ENCODE measurements around the gene KRT78. TPM values are rescaled to one million over a fixed set of nuclear protein-coding genes. Genes with fewer than 3 reads are reported as not detected.

KRT78 gene
- total RNA-seq, 4 donors from 2014 or later, result 1.9 TPM; not detected in 3

DNA sequence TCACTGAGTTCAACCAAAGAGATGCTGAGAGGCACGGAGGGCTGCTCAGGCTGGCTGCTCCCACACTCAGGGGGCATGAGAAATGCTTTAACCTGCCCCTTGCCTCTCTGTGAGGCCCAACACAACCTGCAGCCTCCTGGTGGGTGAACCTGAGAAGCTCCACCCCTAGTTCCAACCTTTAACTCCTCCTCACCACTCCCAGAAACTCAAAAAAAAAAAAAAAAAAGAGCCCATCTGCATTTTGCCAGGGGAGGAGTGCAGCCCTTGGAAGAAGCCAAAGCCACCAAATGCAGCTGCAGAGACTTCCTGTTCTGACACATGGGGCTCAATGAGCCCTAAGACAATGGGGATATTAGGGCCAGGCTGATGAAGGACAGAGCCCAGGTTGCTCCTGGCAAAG lies 43.8 kb downstream of the KRT78 start:
- TF ChIP-seq, protein P1, sequence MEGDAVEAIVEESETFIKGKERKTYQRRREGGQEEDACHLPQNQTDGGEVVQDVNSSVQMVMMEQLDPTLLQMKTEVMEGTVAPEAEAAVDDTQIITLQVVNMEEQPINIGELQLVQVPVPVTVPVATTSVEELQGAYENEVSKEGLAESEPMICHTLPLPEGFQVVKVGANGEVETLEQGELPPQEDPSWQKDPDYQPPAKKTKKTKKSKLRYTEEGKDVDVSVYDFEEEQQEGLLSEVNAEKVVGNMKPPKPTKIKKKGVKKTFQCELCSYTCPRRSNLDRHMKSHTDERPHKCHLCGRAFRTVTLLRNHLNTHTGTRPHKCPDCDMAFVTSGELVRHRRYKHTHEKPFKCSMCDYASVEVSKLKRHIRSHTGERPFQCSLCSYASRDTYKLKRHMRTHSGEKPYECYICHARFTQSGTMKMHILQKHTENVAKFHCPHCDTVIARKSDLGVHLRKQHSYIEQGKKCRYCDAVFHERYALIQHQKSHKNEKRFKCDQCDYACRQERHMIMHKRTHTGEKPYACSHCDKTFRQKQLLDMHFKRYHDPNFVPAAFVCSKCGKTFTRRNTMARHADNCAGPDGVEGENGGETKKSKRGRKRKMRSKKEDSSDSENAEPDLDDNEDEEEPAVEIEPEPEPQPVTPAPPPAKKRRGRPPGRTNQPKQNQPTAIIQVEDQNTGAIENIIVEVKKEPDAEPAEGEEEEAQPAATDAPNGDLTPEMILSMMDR (IDR thresholded peaks at IDR 0.05), result no peak
- no peak for ATAC-seq (ENCODE audit: low FRiP score)
- no peak for DNase-seq (ENCODE audit: low spot score)

DNA sequence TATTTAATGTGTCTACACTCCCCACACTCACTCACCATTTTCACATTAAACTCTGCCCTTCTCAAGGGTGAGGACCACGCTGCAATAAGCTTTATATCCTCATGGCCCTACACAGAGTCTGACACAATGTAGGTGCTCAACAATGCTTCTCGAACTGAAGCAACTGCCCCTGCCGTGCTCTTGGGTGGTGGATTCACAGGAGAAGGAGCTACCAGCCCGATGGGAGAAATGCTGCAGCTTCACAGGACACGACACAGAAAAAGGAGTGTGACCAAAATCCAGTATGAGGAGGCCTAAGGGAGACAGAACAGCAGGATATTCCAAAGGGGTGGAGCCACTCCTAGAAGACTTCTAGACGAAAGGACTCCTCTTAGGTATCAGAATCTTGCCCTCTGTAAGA lies 46.4 kb downstream of the KRT78 start:
- TF ChIP-seq, protein P1 (IDR thresholded peaks at IDR 0.05), result no peak

DNA sequence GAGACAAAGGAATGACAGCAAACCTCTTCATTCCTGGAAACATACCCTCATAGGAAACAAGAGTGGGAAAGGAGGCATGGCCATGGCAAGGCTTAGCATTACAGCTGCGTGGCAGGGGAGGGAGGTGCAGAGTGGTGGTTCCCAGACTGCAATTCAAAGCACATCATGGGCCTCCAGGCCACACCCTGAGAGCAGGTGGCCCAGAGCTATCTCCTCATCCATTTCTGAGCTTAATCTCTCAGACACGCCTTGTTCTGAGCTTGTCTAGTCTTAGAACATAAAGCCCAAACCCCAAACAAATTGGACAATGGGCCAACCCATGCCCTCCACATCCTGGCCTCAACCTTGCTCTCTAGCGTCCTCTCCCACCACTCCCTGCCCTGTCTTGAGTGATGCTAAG lies 47.0 kb downstream of the KRT78 start:
- TF ChIP-seq, protein P1 (IDR thresholded peaks at IDR 0.05), result no peak
- DNase-seq (ENCODE audit: low spot score), result no peak
- ATAC-seq (ENCODE audit: low FRiP score), result no peak

More for the DNA sequence above, 46.4 kb downstream of the KRT78 start:
- DNase-seq (ENCODE audit: low spot score), result no peak
- ATAC-seq (ENCODE audit: low FRiP score), result no peak

- DNase-seq (ENCODE audit: low spot score) (no peak), ATAC-seq (ENCODE audit: low FRiP score) (no peak)
- TF ChIP-seq, protein P1 (IDR thresholded peaks at IDR 0.05), result no peak
Measured at GRCh38 chr12:52800259-52800917, 48.4 kb downstream of the KRT78 start.

DNA sequence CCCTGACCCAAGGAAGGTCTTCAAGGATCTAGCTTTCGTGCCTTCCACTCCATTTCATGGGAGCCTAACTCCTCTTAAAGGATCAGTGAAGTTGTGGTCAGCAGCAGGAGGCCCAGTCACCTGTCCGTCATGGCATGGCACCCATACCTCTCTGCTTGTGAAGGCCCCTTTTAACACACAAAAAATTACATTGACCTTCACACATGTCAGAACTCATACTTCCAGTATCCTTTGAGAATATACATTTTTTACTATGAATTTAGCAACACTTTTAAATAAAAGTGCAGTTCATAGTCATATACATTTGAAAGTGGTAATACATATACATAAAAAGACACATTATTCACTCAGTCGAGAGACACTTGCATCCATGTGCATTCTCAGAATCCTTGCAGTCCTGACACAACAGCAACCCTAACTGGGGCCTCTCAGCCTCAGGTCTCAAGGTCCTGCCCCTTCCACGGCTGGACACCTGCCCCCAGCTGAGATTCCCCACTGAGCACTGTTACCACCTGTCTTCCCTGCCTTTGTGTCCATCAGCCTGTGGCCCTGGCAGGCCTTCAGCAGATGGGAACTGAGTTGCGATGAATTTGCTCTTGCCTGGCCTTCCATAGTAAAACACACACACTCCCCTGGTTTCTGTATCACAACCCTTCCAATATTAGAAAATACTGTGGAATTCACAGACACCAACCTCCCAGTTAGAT lies 49.1 kb downstream of the KRT78 start:
- no peak for ATAC-seq (ENCODE audit: low FRiP score)
- TF ChIP-seq, protein P1 (IDR thresholded peaks at IDR 0.05), result no peak
- DNase-seq (ENCODE audit: low spot score), result no peak

DNA sequence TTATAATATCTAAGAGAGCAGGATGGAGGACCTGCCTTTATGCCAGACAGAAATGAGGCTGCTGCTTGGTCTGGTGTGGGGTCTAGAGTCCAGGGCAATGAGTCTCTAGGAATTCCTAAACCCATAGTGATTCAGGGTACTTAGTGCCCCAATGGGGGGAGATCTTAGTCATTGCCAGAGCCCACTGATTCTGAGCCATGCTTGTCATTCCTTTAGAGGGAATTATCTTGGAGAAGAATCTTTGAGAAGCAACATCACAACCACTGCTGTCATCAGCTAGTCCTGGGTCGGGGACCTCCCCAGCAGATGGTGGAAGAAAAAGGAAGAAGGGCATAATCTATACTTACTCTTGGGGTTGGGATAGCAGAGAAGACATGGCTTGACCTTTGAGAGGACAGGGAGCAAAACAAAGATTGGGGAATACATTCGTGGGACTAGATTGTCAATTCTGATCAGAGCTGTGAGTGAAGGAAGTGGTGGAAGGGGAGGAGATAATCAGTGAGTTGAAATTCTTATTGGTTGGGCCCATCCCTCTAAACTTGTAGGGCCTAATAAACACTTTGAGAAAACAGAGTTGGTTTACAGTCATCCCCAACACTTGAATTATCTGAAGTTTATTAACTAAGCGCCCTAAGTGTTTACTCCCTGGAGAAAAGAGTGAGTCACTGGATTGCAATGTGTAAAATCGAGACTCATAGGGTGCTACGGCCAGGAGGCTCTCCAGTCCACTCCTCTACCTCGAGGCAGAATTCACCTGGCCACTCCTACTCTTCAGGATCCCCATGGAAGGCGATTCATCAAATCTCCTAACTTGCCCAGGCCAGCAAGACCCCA lies 49.9 kb downstream of the KRT78 start:
- DNase-seq (ENCODE audit: low spot score) (no peak), ATAC-seq (ENCODE audit: low FRiP score) (no peak)
- TF ChIP-seq, protein P1 (IDR thresholded peaks at IDR 0.05), result no peak

Data from omental fat pad (tissue), 4 donors.